Ovary (tissue), 3 donors: ENCODE results near the gene PDS5B.

ENCODE experiments used
- CTCF ChIP-seq, 3 donors: fragments of 450-650 bp in 2 of 3; fragments of 200-600 bp in 1 of 3; IDR thresholded peaks; one replicate each; pipeline versions ENCODE4 v1.5.1 to v1.8.0; 2016 to 2022; ENCODE audit warnings: antibody characterized with exemption in 3 of 3, mild to moderate bottlenecking in 1 of 3
- EP300 ChIP-seq: sonication (generic); formaldehyde crosslinking; IDR thresholded peaks from one replicate; pipeline ENCODE4 v1.6.1; 2017; ENCODE audit warnings: antibody characterized with exemption
- POLR2A ChIP-seq: fragments of 450-650 bp; IDR thresholded peaks from one replicate; pipeline ENCODE4 v1.6.1; 2017; ENCODE audit warnings: antibody characterized with exemption, mild to moderate bottlenecking, moderate library complexity
- donor health status: DM: no; HTN: no; CAD: no.

- no peak for TF ChIP-seq CTCF (IDR thresholded peaks at IDR 0.05)
- TF ChIP-seq POLR2A, result no peak
- TF ChIP-seq EP300, result no peak
Observed at GRCh38 chr13:32796754-32797153, 210.5 kb downstream of the PDS5B start.
